Lower lobe of right lung (tissue), 2 donors: Measurements from ENCODE around the gene RCAN3. TPM values are rescaled to one million over a fixed set of nuclear protein-coding genes. Genes with fewer than 3 reads are reported as not detected.

ENCODE experiments used
- ATAC-seq, 2 donors: fragments of 200-7000 bp; cut with Tn5 transposase; one replicate each; pipeline ENCODE4 v1.9.1; 2020 to 2022; ENCODE audit warnings: mild to moderate bottlenecking in 2 of 2, moderate library complexity in 2 of 2
- DNase-seq: peaks from one replicate; pipeline ENCODE4 v3.0.0-alpha.2; 2020
- H3K27ac ChIP-seq: fragments of 200-600 bp; one replicate; pipeline ENCODE4 v1.8.0; 2022
- H3K27me3 ChIP-seq: fragments of 200-600 bp; one replicate; pipeline ENCODE4 v1.8.0; 2022; ENCODE audit warnings: low read depth
- H3K36me3 ChIP-seq: fragments of 200-600 bp; one replicate; pipeline ENCODE4 v1.8.0; 2022; ENCODE audit warnings: mild to moderate bottlenecking
- H3K4me1 ChIP-seq: fragments of 200-600 bp; one replicate; pipeline ENCODE4 v1.8.0; 2022
- H3K4me3 ChIP-seq: fragments of 200-600 bp; one replicate; pipeline ENCODE4 v1.8.0; 2022; ENCODE audit warnings: mild to moderate bottlenecking
- H3K9me3 ChIP-seq: fragments of 200-600 bp; one replicate; pipeline ENCODE4 v1.8.0; 2022
- CTCF ChIP-seq: fragments of 200-600 bp; IDR thresholded peaks from one replicate; pipeline ENCODE4 v1.8.0; 2022; ENCODE audit warnings: antibody characterized with exemption, mild to moderate bottlenecking
- intact Hi-C: fragments of 100-400 bp; cut with DNase I; formaldehyde crosslinking; loops from one replicate; pipeline ENCODE4 v1.11.0; 2022
- total RNA-seq: library from RNA; stranded (reverse); fragmentation: NEBNext Ultra II Directional; extraction: Animal tissue kit (Norgen Biotek cat#: 25700); gene quantifications from one replicate; pipeline ENCODE4 v1.2.1, GENCODE V29; 2021
- donor health status: DM: no; HTN: yes; CAD: no; lungs with severe emphysema.

RCAN3 gene
- total RNA-seq, 1 donor from 2014 or later = 16.7 TPM

- Histone ChIP-seq H3K27ac (no peak overlapping the region), H3K4me3 (no peak overlapping the region), H3K4me1 (peaks cover 4% of the 10 kb centered on the region), H3K9me3 (no peaks in the 10 kb centered on the region), H3K27me3 (no peaks in the 10 kb centered on the region), H3K36me3 (no peaks in the 10 kb centered on the region)
- ATAC-seq = no peak
- TF ChIP-seq CTCF = no peak
- DNase-seq = no peak
- intact Hi-C loops = no loop called here
These were observed 26.1 kb upstream of the RCAN3 start for GRCh38 chr1:24476571-24476970.

GRCh38 chr1:24477309-24477708, 25.3 kb upstream of the RCAN3 start:
- Histone ChIP-seq H3K4me1 (peaks cover 4% of the 10 kb centered on the region), H3K36me3 (no peaks in the 10 kb centered on the region), H3K9me3 (no peaks in the 10 kb centered on the region), H3K27ac (no peak overlapping the region), H3K4me3 (no peak overlapping the region), H3K27me3 (no peaks in the 10 kb centered on the region)
- ATAC-seq (no peak), DNase-seq (no peak)
- intact Hi-C loops = no loop called here
- TF ChIP-seq CTCF = no peak

- ATAC-seq (peak; percentile 81 to 86), DNase-seq (no peak)
- intact Hi-C loops = no loop called here
- TF ChIP-seq CTCF = no peak
- peak overlapping the region; percentile 10 for H3K27ac ChIP-seq
- no peak overlapping the region for H3K4me3 ChIP-seq
- H3K36me3 ChIP-seq = no peaks in the 10 kb centered on the region
- H3K9me3 ChIP-seq = no peaks in the 10 kb centered on the region
- H3K27me3 ChIP-seq = no peaks in the 10 kb centered on the region
- H3K4me1 ChIP-seq = peaks cover 4% of the 10 kb centered on the region
These were observed 21.5 kb upstream of the RCAN3 start for GRCh38 chr1:24481101-24481500.

- H3K9me3 ChIP-seq = no peaks in the 10 kb centered on the region
- intact Hi-C loops = no loop called here
- H3K4me1 ChIP-seq = peaks cover 4% of the 10 kb centered on the region
- no peaks in the 10 kb centered on the region for H3K27me3 ChIP-seq
- peak overlapping the region; percentile 10 for H3K27ac ChIP-seq
- H3K36me3 ChIP-seq = no peaks in the 10 kb centered on the region
- no peak overlapping the region for H3K4me3 ChIP-seq
- no peak for TF ChIP-seq CTCF
- DNase-seq (no peak), ATAC-seq (peak in 1 of 2 donors; percentile 35)
These were observed 20.6 kb upstream of the RCAN3 start for GRCh38 chr1:24481843-24482610.

GRCh38 chr1:24483441-24483840, 19.2 kb upstream of the RCAN3 start:
- H3K27me3 ChIP-seq = no peaks in the 10 kb centered on the region
- H3K4me1 ChIP-seq = peaks cover 4% of the 10 kb centered on the region
- DNase-seq (no peak), ATAC-seq (no peak)
- H3K36me3 ChIP-seq = no peaks in the 10 kb centered on the region
- no peak for TF ChIP-seq CTCF
- no peak overlapping the region for H3K4me3 ChIP-seq
- intact Hi-C loops = no loop called here
- H3K27ac ChIP-seq = no peak overlapping the region
- H3K9me3 ChIP-seq = no peaks in the 10 kb centered on the region
